ENCODE results near the gene AADAC. TPM values are rescaled to one million over a fixed set of nuclear protein-coding genes. Genes with fewer than 3 reads are reported as not detected.

AADAC gene
- total and polyA plus RNA-seq, 3 donors from 2014 or later, result 0.25 to 0.31 TPM; not detected in 1

- no peak for DNase-seq
- TF ChIP-seq CTCF (IDR thresholded peaks at IDR 0.05) (no peak), POLR2A (IDR thresholded peaks at IDR 0.05) (no peak)
- Histone ChIP-seq H3K4me1 (peaks cover 8% of the 10 kb centered on the region), H3K9me3 (no peaks in the 10 kb centered on the region), H3K27me3 (no peaks in the 10 kb centered on the region), H3K36me3 (ENCODE audit: low read depth, missing control alignments) (no peaks in the 10 kb centered on the region), H3K4me3 (no peak overlapping the region), H3K27ac (no peak overlapping the region)
- 64 to 70% methylated on average over 4 of the region's 4 CpGs for WGBS, 2 donors
- intact Hi-C loops (cut with DNase I; ENCODE audit: low total_unique reads), result no loop called here
Observed at GRCh38 chr3:151775314-151776258, 38.3 kb upstream of the AADAC start.

- H3K4me3 ChIP-seq, result no peak overlapping the region
- no peak overlapping the region for H3K27ac ChIP-seq
- H3K27me3 ChIP-seq, result no peaks in the 10 kb centered on the region
- TF ChIP-seq CTCF (IDR thresholded peaks at IDR 0.05), result no peak
- no peak for TF ChIP-seq POLR2A (IDR thresholded peaks at IDR 0.05)
- DNase-seq, result no peak
- WGBS, 2 donors, result 93 to 95% methylated on average over 1 of the region's 1 CpG
- H3K36me3 ChIP-seq (ENCODE audit: low read depth, missing control alignments), result no peaks in the 10 kb centered on the region
- intact Hi-C loops (cut with DNase I; ENCODE audit: low total_unique reads), result no loop called here
- H3K4me1 ChIP-seq, result peaks cover 1% of the 10 kb centered on the region
- H3K9me3 ChIP-seq, result no peaks in the 10 kb centered on the region
Observed at GRCh38 chr3:151776259-151776740, 37.6 kb upstream of the AADAC start.

GRCh38 chr3:151777880-151778279, 36.0 kb upstream of the AADAC start:
- Histone ChIP-seq H3K36me3 (ENCODE audit: low read depth, missing control alignments) (no peaks in the 10 kb centered on the region), H3K4me1 (no peaks in the 10 kb centered on the region), H3K4me3 (no peak overlapping the region), H3K27ac (no peak overlapping the region), H3K27me3 (no peaks in the 10 kb centered on the region), H3K9me3 (no peaks in the 10 kb centered on the region)
- DNase-seq, result no peak
- WGBS, 2 donors, result 85% methylated on average over 2 of the region's 2 CpGs
- intact Hi-C loops (cut with DNase I; ENCODE audit: low total_unique reads), result no loop called here
- TF ChIP-seq POLR2A (IDR thresholded peaks at IDR 0.05) (no peak), CTCF (IDR thresholded peaks at IDR 0.05) (no peak)

- no peaks in the 10 kb centered on the region for H3K4me1 ChIP-seq
- H3K27me3 ChIP-seq, result no peaks in the 10 kb centered on the region
- no peaks in the 10 kb centered on the region for H3K9me3 ChIP-seq
- TF ChIP-seq POLR2A (IDR thresholded peaks at IDR 0.05) (no peak), CTCF (IDR thresholded peaks at IDR 0.05) (no peak)
- no peak overlapping the region for H3K27ac ChIP-seq
- intact Hi-C loops (cut with DNase I; ENCODE audit: low total_unique reads), result no loop called here
- DNase-seq, result no peak
- no peak overlapping the region for H3K4me3 ChIP-seq
- no peaks in the 10 kb centered on the region for H3K36me3 ChIP-seq (ENCODE audit: low read depth, missing control alignments)
Observed at GRCh38 chr3:151787626-151788025, 26.3 kb upstream of the AADAC start.

Measured in testis (tissue), 3 donors.